GM18499 (cell line): Measurements from ENCODE around the gene MAD1L1.
"Not testable (repeated sequence)": the region's sequence is repeated elsewhere in the genome, so short reads cannot be mapped to it uniquely, and the experiment has no call there.

ENCODE experiments used
- ATAC-seq: cut with Tn5 transposase; IDR thresholded peaks from one replicate; pipeline ENCODE4 v1.9.1; 2021; ENCODE audit warnings: moderate number of reproducible peaks; ENCODE audit not compliant: insufficient read depth, unreplicated experiment

Gene MAD1L1

GRCh38 chr7:2080060-2080387 lies 152.7 kb downstream of the MAD1L1 start:
- ATAC-seq = no peak

DNA sequence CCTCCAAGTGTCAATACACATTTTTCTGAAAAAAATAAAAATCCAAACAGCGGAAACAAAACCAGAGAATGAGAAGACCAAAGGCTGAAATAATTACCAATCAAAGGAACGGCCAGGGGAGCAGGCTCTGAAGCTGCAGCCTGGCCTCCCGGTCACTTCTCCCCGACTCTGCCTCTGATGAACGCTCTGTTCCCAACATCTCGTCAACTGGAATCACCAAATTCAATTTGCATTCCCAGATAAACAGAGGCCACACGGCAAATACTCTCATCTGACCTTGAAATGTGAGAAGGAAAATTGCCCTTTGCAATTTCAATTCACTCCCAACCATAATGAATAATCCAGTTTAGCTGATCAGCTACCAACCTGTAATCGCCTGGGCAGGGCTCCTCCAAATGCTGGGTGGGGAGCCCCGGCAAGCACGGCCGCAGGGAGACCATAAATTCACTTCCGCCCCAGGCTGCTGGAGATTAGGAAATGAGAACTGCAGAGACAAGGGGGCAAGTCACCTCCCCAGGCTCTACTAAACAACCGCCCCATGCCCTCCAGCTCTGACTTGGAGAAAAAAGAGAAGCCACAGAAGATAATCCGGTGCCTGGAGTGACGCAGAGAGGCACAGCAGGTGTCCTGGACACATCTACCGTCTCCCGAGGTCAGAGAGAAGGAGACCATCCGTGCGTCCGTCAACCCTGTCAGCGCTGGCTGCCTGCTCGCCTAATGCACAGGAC lies 153.2 kb downstream of the MAD1L1 start:
- ATAC-seq = no peak

- no peak for ATAC-seq
These were observed 153.8 kb downstream of the MAD1L1 start for GRCh38 chr7:2078899-2079298.

- ATAC-seq = no peak
These were observed 156.1 kb downstream of the MAD1L1 start for GRCh38 chr7:2076649-2077064.

DNA sequence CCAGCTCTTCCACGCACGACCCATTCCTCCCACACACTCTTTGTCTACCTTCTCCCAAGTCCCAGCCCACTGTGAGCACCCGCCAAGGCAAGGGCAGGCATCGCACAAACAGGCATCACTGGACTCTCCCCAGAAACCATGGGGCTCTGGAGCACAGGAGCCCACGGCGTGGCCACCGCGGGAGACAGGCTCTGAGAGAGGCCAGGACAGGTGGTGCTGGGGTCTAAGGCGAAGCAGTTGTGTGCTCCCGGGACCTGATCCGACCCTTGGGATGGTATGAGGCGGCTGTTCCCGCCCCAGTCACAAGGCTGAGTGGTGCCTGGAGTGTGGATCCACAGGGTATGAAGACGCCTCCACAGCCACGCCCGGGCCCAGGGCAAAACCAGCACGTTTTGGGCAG lies 156.9 kb downstream of the MAD1L1 start:
- no peak for ATAC-seq

DNA sequence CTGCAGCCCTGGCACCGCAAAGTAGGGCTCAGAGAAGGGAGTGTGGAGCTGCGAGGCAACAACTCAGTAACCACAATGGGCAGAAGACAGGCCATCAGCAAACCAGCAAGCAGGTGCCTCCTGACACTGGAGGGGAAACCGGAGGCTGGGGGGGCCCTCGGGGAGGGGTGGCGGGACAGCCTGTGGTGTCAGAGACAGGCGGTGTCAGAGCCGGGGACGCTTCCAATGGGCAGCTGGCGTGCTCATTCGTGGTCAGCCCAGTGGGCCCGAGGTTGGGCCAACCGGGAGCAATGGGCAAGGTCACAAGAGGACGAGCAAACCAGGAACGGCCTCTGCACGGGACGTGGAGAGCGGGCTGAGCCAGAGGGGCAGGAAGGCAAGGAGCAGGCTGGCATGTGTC lies 158.1 kb downstream of the MAD1L1 start:
- no peak for ATAC-seq

GRCh38 chr7:2072798-2073197 lies 159.9 kb downstream of the MAD1L1 start:
- no peak for ATAC-seq

DNA sequence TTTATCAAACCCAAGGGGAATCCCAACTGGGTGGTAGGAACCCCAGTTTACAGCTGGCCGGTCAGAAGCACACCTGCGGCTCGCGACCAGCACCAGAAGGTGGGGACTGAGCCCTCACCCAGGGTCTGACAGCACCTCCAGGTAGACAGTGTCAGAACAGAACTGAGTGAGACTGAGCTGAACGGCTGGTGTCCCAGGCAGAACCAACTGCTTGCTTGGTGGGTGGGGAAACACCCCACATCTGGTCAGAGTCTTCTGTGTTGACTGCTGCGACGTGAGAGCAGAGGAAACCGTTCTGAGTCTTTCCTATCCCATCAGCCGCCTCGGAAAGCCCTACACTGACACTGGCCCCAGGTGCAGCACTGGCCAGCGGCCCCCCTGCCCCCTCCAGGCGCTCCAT lies 160.7 kb downstream of the MAD1L1 start:
- peak; percentile 69 for ATAC-seq

- ATAC-seq = no peak
These were observed 161.5 kb downstream of the MAD1L1 start for GRCh38 chr7:2071133-2071832.

- ATAC-seq = no peak
These were observed 162.5 kb downstream of the MAD1L1 start for GRCh38 chr7:2070151-2070763.

DNA sequence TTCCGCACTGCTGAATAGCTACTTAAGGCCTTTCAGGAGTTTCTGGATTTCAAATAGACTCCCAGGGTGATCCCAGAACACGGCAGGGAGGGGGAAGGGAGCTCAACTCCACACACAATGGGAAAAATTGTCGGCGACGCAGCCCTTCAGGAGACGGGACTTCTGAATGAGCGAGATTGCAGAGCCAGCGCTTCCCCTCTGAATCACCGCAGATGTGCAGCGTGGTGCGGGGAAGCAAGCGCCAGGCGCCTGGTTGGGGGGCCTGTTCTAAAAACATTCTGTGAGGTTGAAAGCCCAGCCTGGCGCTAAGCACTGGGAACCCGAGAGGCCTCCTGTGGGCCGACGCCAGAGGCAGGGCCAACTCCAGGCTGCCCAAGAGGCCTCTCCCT lies 163.3 kb downstream of the MAD1L1 start:
- ATAC-seq = no peak

DNA sequence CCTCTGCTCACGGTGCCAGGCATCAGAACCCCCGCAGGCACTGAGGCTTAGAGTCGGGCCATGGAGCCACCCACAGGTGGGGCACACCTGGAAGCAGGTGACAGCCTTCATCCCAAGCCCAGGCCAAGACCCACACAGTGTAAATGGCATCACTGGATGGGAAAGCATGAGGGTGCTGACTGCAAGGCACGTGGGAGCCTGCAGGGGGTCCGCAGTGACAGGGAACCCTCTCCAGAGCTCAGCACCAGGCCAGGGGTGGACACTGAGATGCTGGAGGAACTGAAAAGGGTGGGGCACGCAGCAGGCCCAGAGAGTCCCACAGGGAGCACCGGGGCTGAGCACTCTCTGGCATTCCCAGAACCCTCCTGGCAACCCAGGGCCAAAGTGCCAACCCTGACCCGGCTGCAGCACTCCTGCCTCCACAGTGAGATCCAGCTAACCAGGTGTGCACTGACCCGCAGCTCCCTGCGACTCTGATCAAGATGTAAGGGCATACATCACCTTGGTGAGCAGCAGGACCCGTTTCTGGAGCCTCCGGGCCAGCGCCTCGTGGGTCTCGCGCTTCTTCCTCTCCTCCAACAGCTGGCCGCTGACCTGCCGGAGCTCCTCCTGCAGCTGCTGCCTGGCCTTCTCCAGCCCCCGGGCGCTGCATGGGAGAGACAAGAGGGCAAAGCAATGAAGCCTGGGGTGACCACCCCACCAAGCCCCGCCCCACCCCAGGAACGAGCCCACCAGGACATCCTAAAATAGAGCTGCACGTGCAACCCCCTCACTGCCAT lies 163.9 kb downstream of the MAD1L1 start:
- no peak for ATAC-seq

- ATAC-seq = no peak
These were observed 166.4 kb downstream of the MAD1L1 start for GRCh38 chr7:2066251-2066919.

GRCh38 chr7:2065528-2065927 lies 167.2 kb downstream of the MAD1L1 start:
- no peak for ATAC-seq

- ATAC-seq = no peak
These were observed 169.0 kb downstream of the MAD1L1 start for GRCh38 chr7:2063563-2064260.

- no peak for ATAC-seq
These were observed 170.1 kb downstream of the MAD1L1 start for GRCh38 chr7:2062648-2063047.

DNA sequence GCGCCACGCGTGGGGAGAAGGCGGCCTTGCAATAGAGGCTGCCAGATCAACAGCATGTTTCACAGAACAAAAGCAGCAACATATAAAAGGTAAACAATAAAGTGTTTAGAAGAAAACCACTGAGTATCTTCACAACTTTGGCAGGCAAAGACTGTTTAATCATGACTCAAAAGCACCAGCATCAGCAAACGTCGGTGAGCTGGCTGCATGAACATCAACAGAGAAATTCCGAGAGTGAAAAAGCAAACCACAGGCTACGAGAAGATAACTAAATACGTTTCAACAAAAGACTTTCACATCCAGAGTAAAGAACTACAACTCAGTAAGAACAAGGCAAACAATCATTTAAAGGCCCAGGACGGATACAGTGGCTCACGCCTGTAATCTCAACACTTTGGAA lies 172.0 kb downstream of the MAD1L1 start:
- no peak for ATAC-seq

- ATAC-seq = no peak
These were observed 172.6 kb downstream of the MAD1L1 start for GRCh38 chr7:2059964-2060700.

DNA sequence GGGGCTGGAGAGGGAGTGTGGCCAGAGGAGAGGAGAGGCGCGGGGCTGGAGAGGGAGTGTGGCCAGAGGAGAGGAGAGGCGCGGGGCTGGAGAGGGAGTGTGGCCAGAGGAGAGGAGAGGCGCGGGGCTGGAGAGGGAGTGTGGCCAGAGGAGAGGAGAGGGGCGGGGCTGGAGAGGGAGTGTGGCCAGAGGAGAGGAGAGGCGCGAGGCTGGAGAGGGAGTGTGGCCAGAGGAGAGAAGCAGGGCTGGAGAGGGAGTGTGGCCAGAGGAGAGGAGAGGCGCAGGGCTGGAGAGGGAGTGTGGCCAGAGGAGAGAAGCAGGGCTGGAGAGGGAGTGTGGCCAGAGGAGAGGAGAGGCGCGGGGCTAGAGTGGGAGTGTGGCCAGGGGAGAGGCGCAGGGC lies 174.5 kb downstream of the MAD1L1 start:
- ATAC-seq = not testable (repeated sequence)
